Measurements from ENCODE around the gene GALNT14.

The GALNT14 gene

DNA sequence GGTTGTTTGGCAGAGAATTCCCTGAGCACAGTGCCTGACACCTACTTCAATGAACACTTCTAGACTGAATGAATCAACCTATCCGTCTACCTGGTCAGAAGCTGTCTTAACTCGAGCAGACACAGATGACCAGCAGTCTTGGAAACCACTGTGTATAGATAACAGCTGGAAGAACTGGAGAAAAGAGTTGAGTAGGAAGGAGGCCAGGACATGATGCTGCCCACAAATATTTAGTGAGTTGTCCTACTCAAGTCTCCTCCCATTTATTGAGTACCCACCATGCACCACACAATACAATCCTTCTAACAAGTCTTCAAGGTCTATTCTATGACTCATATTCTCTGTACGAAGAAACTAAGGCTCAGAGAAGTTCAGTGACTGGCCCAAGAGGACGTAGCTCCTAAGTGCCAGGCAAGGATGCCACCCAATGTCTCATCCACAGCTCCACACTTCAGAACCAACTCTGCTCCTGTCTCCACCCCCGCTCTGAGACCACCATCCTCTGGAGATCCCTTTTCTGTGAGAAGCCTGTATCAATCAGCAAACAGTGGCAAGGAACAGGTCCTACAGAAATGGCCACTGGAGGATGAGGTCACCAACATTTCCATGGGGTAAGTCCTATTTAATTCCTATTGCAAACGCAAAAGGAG is 62.2 kb downstream of the GALNT14 start:
- no peaks in the 10 kb centered on the region for H3K36me3 ChIP-seq (ENCODE audit: control insufficient read depth, insufficient read depth, low read length)
- DNase-seq: no peak
- H3K27ac ChIP-seq (ENCODE audit: insufficient read depth, low read length, poor library complexity, severe bottlenecking): no peak overlapping the region

DNA sequence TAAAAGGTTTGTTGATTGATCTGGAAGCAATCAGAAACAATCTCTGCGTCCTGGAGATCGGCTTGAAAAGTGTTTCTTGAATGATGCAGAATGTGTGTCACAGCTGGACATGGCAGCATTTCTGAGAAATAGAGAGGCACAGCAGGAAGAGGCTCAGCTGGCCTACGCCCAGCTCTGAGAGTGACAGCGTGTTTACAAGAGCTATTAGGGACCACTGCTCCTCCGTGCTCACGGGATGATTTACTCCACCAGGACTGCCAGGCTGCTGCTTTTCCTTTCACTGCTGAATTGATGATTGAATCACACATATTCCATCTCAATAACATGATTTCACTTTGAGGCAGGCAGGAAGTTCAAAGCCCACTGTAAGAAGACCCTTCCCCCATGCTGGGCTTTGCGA is 62.8 kb downstream of the GALNT14 start:
- DNase-seq: no peak
- H3K36me3 ChIP-seq (ENCODE audit: control insufficient read depth, insufficient read depth, low read length): no peaks in the 10 kb centered on the region
- no peaks in the 10 kb centered on the region for H3K4me1 ChIP-seq (ENCODE audit: control insufficient read depth, insufficient read depth, low read length, poor library complexity, severe bottlenecking)
- no peaks in the 10 kb centered on the region for H3K27me3 ChIP-seq (replicated peaks; ENCODE audit: control insufficient read depth, insufficient read depth, low read length, poor library complexity, severe bottlenecking)
- no peak overlapping the region for H3K27ac ChIP-seq (ENCODE audit: insufficient read depth, low read length, poor library complexity, severe bottlenecking)
- no peak overlapping the region for H3K4me3 ChIP-seq (ENCODE audit: insufficient read depth, low read depth, low read length, poor library complexity, severe bottlenecking)
- no peaks in the 10 kb centered on the region for H3K9me3 ChIP-seq (ENCODE audit: control insufficient read depth, low read length)

More for the DNA sequence above, 62.2 kb downstream of the GALNT14 start:
- Histone ChIP-seq H3K4me1 (ENCODE audit: control insufficient read depth, insufficient read depth, low read length, poor library complexity, severe bottlenecking) (no peaks in the 10 kb centered on the region), H3K4me3 (ENCODE audit: insufficient read depth, low read depth, low read length, poor library complexity, severe bottlenecking) (no peak overlapping the region), H3K9me3 (ENCODE audit: control insufficient read depth, low read length) (no peaks in the 10 kb centered on the region), H3K27me3 (replicated peaks; ENCODE audit: control insufficient read depth, insufficient read depth, low read length, poor library complexity, severe bottlenecking) (no peaks in the 10 kb centered on the region)

DNA sequence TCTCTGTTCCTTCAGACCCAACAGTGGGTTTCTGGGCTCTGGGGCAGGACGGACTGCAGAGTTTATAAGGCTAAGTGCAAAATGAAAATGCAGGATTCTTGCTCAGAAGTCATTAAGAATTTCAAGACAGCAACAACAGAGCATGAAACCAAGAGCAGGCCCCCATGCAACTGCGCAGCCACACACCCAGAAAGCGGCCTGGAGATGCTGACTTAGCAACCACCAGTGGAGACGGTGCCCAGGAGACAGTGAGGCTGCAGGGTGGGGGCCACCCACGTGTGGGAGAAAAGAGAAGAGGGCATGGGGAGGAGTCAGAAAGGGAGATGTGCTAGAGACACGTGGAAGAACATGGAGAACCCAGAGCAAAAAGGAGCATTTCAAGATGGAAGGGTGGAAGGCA is 66.5 kb downstream of the GALNT14 start:
- Histone ChIP-seq H3K27ac (ENCODE audit: insufficient read depth, low read length, poor library complexity, severe bottlenecking) (no peak overlapping the region), H3K4me1 (ENCODE audit: control insufficient read depth, insufficient read depth, low read length, poor library complexity, severe bottlenecking) (no peaks in the 10 kb centered on the region), H3K27me3 (replicated peaks; ENCODE audit: control insufficient read depth, insufficient read depth, low read length, poor library complexity, severe bottlenecking) (no peaks in the 10 kb centered on the region), H3K4me3 (ENCODE audit: insufficient read depth, low read depth, low read length, poor library complexity, severe bottlenecking) (no peak overlapping the region), H3K36me3 (ENCODE audit: control insufficient read depth, insufficient read depth, low read length) (no peaks in the 10 kb centered on the region), H3K9me3 (ENCODE audit: control insufficient read depth, low read length) (no peaks in the 10 kb centered on the region)
- DNase-seq: no peak

DNA sequence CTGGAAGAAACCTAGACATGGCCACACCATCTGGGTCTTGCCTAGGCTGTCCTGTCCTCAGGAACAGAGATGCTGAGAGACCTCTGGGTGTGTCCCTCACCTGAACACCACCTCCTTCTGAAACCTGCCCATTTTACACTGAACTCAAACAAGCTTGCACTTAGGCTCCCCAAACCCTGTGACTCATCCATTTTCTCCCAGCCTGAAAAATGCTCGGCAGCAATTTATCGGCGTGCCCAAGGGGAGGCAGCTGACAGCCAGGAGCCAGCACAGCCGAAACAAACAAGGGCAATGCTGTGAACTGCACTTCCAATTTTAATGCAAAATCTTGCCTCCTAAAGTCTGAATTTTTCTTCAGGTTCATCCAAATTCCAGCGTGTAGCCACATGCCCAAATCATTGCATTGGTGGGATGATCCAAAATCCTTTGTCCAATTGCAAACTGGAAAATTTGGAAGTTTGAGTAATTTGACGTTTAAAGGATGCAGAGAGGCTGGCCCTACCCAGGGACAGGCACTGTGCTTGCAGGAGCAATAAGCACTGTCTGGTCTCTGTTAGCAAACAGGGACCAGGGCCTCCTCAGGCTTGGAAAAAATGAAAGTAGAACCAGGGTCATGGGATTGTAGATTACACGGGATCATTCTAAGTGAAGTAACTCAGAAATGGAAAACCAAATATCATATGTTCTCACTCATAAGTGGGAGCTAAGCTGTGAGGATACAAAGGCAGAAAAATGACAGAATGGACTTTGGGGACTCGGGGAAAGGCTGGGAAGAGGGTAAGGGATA is 67.7 kb downstream of the GALNT14 start:
- no peak overlapping the region for H3K27ac ChIP-seq (ENCODE audit: insufficient read depth, low read length, poor library complexity, severe bottlenecking)

DNA sequence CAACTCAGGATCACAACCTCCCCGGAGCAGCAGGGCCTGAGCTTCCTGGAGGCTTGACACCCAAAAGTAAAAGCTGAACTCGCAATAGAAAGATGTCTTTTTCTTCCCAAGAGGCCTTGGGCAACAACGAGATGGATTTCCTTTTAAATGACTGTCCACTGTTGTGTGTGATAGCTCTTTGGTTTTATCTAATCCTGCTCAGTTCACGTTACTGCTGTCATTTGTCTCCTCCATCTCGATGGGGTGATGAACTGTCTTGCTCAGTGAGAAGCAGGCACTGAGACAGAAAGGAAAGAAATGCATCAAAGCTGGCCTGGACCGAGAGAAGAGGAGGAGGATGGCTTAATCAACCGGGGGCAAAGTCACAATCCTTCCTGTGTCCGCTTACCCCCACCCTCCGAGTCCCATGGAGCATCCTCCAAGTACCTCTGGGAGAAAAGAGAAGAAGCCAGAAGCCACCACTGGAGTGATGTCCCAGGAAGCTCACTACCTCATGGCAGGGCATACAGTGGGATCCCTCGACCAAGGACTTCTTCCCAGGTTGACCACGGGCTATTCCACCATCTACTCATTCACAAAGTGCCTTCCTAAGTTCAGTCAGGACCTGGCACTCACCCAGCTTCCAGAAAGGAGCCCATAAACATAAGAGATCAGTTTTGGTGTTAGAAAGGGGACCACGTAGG is 68.5 kb downstream of the GALNT14 start:
- no peaks in the 10 kb centered on the region for H3K36me3 ChIP-seq (ENCODE audit: control insufficient read depth, insufficient read depth, low read length)
- no peaks in the 10 kb centered on the region for H3K4me1 ChIP-seq (ENCODE audit: control insufficient read depth, insufficient read depth, low read length, poor library complexity, severe bottlenecking)
- no peaks in the 10 kb centered on the region for H3K9me3 ChIP-seq (ENCODE audit: control insufficient read depth, low read length)
- DNase-seq: no peak
- no peak overlapping the region for H3K27ac ChIP-seq (ENCODE audit: insufficient read depth, low read length, poor library complexity, severe bottlenecking)
- H3K4me3 ChIP-seq (ENCODE audit: insufficient read depth, low read depth, low read length, poor library complexity, severe bottlenecking): no peak overlapping the region
- H3K27me3 ChIP-seq (replicated peaks; ENCODE audit: control insufficient read depth, insufficient read depth, low read length, poor library complexity, severe bottlenecking): no peaks in the 10 kb centered on the region

More for the DNA sequence above, 67.7 kb downstream of the GALNT14 start:
- H3K9me3 ChIP-seq (ENCODE audit: control insufficient read depth, low read length): no peaks in the 10 kb centered on the region
- H3K36me3 ChIP-seq (ENCODE audit: control insufficient read depth, insufficient read depth, low read length): no peaks in the 10 kb centered on the region
- H3K4me1 ChIP-seq (ENCODE audit: control insufficient read depth, insufficient read depth, low read length, poor library complexity, severe bottlenecking): no peaks in the 10 kb centered on the region
- no peaks in the 10 kb centered on the region for H3K27me3 ChIP-seq (replicated peaks; ENCODE audit: control insufficient read depth, insufficient read depth, low read length, poor library complexity, severe bottlenecking)
- H3K4me3 ChIP-seq (ENCODE audit: insufficient read depth, low read depth, low read length, poor library complexity, severe bottlenecking): no peak overlapping the region
- no peak for DNase-seq

DNA sequence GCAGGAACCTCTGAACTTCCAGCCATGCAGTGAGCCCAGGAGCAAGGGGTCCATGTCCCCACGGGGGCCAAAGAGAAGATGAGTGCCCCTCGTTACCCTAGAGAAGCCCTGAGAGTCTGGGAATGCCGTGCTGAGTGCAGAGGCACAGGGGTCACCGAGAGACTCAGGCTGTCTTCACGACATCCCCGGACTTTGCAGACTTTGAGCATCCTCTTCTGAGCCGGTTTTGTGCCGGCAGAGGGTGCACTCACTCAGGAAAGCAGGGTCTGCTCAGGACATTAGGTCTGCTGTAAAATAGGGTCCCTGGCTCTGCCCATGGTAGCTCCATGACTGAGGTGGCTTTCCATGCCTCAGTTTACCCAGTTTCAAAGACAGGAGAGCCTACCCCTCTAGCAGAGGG is 71.0 kb downstream of the GALNT14 start:
- H3K27me3 ChIP-seq (replicated peaks; ENCODE audit: control insufficient read depth, insufficient read depth, low read length, poor library complexity, severe bottlenecking): no peaks in the 10 kb centered on the region
- H3K4me3 ChIP-seq (ENCODE audit: insufficient read depth, low read depth, low read length, poor library complexity, severe bottlenecking): no peak overlapping the region
- no peaks in the 10 kb centered on the region for H3K9me3 ChIP-seq (ENCODE audit: control insufficient read depth, low read length)
- H3K27ac ChIP-seq (ENCODE audit: insufficient read depth, low read length, poor library complexity, severe bottlenecking): no peak overlapping the region
- no peaks in the 10 kb centered on the region for H3K4me1 ChIP-seq (ENCODE audit: control insufficient read depth, insufficient read depth, low read length, poor library complexity, severe bottlenecking)
- no peak for DNase-seq
- no peaks in the 10 kb centered on the region for H3K36me3 ChIP-seq (ENCODE audit: control insufficient read depth, insufficient read depth, low read length)

DNA sequence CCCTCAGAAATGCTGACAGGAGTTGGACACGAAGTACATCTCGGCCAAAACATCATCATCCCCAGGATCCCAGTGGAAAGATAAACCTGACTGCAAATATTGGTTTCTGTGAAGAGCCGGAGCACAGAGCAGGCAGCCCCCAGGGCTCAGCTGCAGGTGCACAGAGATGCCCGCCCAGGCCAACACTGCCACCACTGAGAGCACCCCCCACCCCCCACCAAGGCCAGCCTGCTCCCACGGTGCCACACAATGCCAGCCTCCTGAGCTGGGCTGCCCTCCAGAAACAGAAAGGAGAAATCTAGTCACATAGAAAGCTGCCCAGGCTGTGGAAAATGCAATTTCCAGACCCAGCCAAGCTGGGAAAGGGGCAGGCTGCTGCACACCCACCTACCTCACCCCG is 71.7 kb downstream of the GALNT14 start:
- Histone ChIP-seq H3K27me3 (replicated peaks; ENCODE audit: control insufficient read depth, insufficient read depth, low read length, poor library complexity, severe bottlenecking) (no peaks in the 10 kb centered on the region), H3K4me3 (ENCODE audit: insufficient read depth, low read depth, low read length, poor library complexity, severe bottlenecking) (no peak overlapping the region), H3K27ac (ENCODE audit: insufficient read depth, low read length, poor library complexity, severe bottlenecking) (no peak overlapping the region), H3K9me3 (ENCODE audit: control insufficient read depth, low read length) (no peaks in the 10 kb centered on the region), H3K4me1 (ENCODE audit: control insufficient read depth, insufficient read depth, low read length, poor library complexity, severe bottlenecking) (no peaks in the 10 kb centered on the region), H3K36me3 (ENCODE audit: control insufficient read depth, insufficient read depth, low read length) (no peaks in the 10 kb centered on the region)
- no peak for DNase-seq

DNA sequence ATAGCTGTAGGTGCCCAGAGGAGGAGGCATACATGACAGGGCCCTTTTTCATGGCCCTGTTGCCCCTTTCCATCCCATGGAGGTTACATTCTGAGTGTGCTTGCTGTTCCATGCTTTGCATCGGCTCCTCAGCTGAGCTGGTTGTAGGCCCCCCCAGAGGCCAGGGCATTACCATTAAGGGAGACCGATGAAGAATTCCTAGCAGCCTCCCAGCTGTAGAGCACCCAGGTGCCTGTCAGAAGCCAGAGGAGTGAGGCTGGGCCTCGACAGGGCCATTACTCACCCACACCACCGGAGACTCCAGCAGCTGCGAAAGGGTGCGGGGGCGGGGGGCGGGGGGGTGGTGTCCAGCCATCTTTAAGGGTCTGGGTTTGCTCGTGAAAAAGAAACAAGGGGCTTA is 72.2 kb downstream of the GALNT14 start:
- H3K27ac ChIP-seq (ENCODE audit: insufficient read depth, low read length, poor library complexity, severe bottlenecking): no peak overlapping the region
- H3K4me1 ChIP-seq (ENCODE audit: control insufficient read depth, insufficient read depth, low read length, poor library complexity, severe bottlenecking): no peaks in the 10 kb centered on the region
- DNase-seq: no peak
- no peak overlapping the region for H3K4me3 ChIP-seq (ENCODE audit: insufficient read depth, low read depth, low read length, poor library complexity, severe bottlenecking)
- no peaks in the 10 kb centered on the region for H3K27me3 ChIP-seq (replicated peaks; ENCODE audit: control insufficient read depth, insufficient read depth, low read length, poor library complexity, severe bottlenecking)
- H3K36me3 ChIP-seq (ENCODE audit: control insufficient read depth, insufficient read depth, low read length): no peaks in the 10 kb centered on the region
- H3K9me3 ChIP-seq (ENCODE audit: control insufficient read depth, low read length): no peaks in the 10 kb centered on the region

DNA sequence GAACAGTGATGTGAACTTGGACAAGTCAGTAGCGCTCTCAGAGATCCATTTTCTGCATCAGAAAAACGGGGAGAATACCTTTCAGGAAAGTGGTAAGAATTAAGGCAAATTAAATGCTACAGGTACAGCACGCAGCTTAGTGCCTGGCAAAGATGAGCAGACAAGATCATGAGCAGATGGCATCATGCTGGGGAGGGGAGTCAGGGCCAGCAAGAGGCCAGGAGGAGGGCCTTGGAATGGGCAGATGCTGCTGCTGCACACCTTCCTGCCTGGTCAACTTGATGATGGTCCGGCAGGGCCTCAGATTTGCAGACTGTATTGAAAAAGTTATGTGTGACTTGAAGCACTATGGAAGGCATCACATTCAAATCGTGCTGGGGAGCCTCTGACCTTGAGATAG is 72.9 kb downstream of the GALNT14 start:
- no peak for DNase-seq
- Histone ChIP-seq H3K9me3 (ENCODE audit: control insufficient read depth, low read length) (no peaks in the 10 kb centered on the region), H3K27me3 (replicated peaks; ENCODE audit: control insufficient read depth, insufficient read depth, low read length, poor library complexity, severe bottlenecking) (no peaks in the 10 kb centered on the region), H3K4me3 (ENCODE audit: insufficient read depth, low read depth, low read length, poor library complexity, severe bottlenecking) (no peak overlapping the region), H3K27ac (ENCODE audit: insufficient read depth, low read length, poor library complexity, severe bottlenecking) (no peak overlapping the region), H3K4me1 (ENCODE audit: control insufficient read depth, insufficient read depth, low read length, poor library complexity, severe bottlenecking) (no peaks in the 10 kb centered on the region), H3K36me3 (ENCODE audit: control insufficient read depth, insufficient read depth, low read length) (no peaks in the 10 kb centered on the region)

DNA sequence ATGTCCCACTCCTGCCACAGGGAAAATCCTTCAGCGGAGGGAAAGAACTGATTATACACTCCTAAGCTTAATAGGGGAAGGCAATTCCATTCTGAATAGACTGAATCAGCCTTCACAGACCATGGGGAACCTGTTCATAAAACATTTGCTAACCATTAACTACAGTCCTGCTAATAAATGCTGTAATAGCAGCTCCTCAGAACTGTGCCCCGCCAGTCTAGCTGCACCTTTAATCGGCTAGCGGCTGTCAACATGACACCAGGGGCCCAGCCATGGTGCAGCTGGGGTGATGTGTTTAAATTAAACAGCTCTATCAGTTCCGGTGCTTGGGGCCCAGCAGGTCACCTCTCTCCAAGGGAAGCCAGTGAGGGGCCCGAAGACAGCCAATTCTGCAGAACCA is 77.8 kb downstream of the GALNT14 start:
- Histone ChIP-seq H3K27me3 (replicated peaks; ENCODE audit: control insufficient read depth, insufficient read depth, low read length, poor library complexity, severe bottlenecking) (no peaks in the 10 kb centered on the region), H3K9me3 (ENCODE audit: control insufficient read depth, low read length) (no peaks in the 10 kb centered on the region), H3K36me3 (ENCODE audit: control insufficient read depth, insufficient read depth, low read length) (no peaks in the 10 kb centered on the region), H3K4me1 (ENCODE audit: control insufficient read depth, insufficient read depth, low read length, poor library complexity, severe bottlenecking) (no peaks in the 10 kb centered on the region), H3K4me3 (ENCODE audit: insufficient read depth, low read depth, low read length, poor library complexity, severe bottlenecking) (no peak overlapping the region), H3K27ac (ENCODE audit: insufficient read depth, low read length, poor library complexity, severe bottlenecking) (no peak overlapping the region)
- no peak for DNase-seq

Data from effector memory CD4-positive, alpha-beta T cell (primary cell).